HEK293 (cell line): ENCODE results near the gene PATE1.

ENCODE experiments used
- CTCF ChIA-PET: fragments of 350-600 bp; formaldehyde crosslinking; extraction: SDS; loops from one replicate; lab custom pipeline; 2021; ENCODE audit warnings: antibody characterized with exemption; lab: Yijun Ruan, JAX
- POLR2A ChIA-PET: fragments of 300-600 bp; formaldehyde crosslinking; extraction: SDS; loops from one replicate; lab custom pipeline; 2020; ENCODE audit warnings: antibody characterized with exemption, inconsistent platforms; lab: Yijun Ruan, JAX
- H3K27ac ChIP-seq: fragments of 200-500 bp; sonication (Bioruptor generic); 2 replicates; pipeline ENCODE4 v1.5.1; 2014; ENCODE audit warnings: low read depth, low read length, control low read depth, inconsistent platforms; ENCODE audit errors: extremely low read depth
- H3K36me3 ChIP-seq, 2 experiments: fragments of 200-500 bp in 1 of 2; sonication (Bioruptor generic) in 1 of 2; 1 replicate in 1 of 2; 2 replicates in 1 of 2; pipeline ENCODE4 v1.5.1; 2014 to 2017; ENCODE audit warnings: inconsistent platforms in 2 of 2, low read length in 2 of 2; ENCODE audit not compliant: control insufficient read depth in 2 of 2, insufficient read depth in 1 of 2
- H3K4me1 ChIP-seq: fragments of 200-500 bp; sonication (Bioruptor generic); 2 replicates; pipeline ENCODE4 v1.5.1; 2014; ENCODE audit warnings: mild to moderate bottlenecking, low read length, inconsistent platforms; ENCODE audit not compliant: control insufficient read depth, insufficient read depth
- H3K4me3 ChIP-seq: 2 replicates; pipeline ENCODE4 v1.5.1; 2011; ENCODE audit warnings: low read depth, mild to moderate bottlenecking, control low read depth, low read length, moderate library complexity
- H3K9me3 ChIP-seq: fragments of 200-500 bp; sonication (Bioruptor generic); 2 replicates; pipeline ENCODE4 v1.5.1; 2014; ENCODE audit warnings: low read depth, low read length, inconsistent platforms; ENCODE audit not compliant: control insufficient read depth, insufficient read depth
- HOXA7 ChIP-seq: sonication (generic); formaldehyde crosslinking; IDR thresholded peaks from 2 replicates; pipeline ENCODE4 v1.8.1; 2022; ENCODE audit warnings: missing genetic modification reagents, borderline replicate concordance
- INSM2 ChIP-seq: fragments of 450-650 bp; formaldehyde crosslinking; IDR thresholded peaks from 2 replicates; pipeline ENCODE4 v1.5.1; 2016; ENCODE audit warnings: missing biosample characterization, missing genetic modification characterization
- KLF10 ChIP-seq: fragments of 450-650 bp; IDR thresholded peaks from 2 replicates; pipeline ENCODE4 v1.5.1; 2018; ENCODE audit warnings: missing biosample characterization, mild to moderate bottlenecking, missing genetic modification characterization
- RBAK ChIP-seq: fragments of 450-650 bp; formaldehyde crosslinking; IDR thresholded peaks from 2 replicates; pipeline ENCODE4 v1.5.1; 2016; ENCODE audit warnings: missing biosample characterization, missing genetic modification characterization
- SP3 ChIP-seq: fragments of 450-650 bp; formaldehyde crosslinking; IDR thresholded peaks from 2 replicates; pipeline ENCODE4 v1.5.1; 2016; ENCODE audit warnings: missing biosample characterization, missing genetic modification characterization
- ZBTB26 ChIP-seq: fragments of 450-650 bp; formaldehyde crosslinking; optimal IDR thresholded peaks from 2 replicates; pipeline ENCODE3; 2016; ENCODE audit warnings: missing biosample characterization, mild to moderate bottlenecking, missing genetic modification characterization
- ZEB2 ChIP-seq: fragments of 450-650 bp; formaldehyde crosslinking; IDR thresholded peaks from 2 replicates; pipeline ENCODE4 v1.5.1; 2016; ENCODE audit warnings: missing biosample characterization, missing genetic modification characterization
- ZFP3 ChIP-seq: fragments of 450-650 bp; formaldehyde crosslinking; IDR thresholded peaks from 2 replicates; pipeline ENCODE4 v1.5.1; 2016; ENCODE audit warnings: low read depth, missing biosample characterization, missing genetic modification characterization
- ZFP37 ChIP-seq: fragments of 450-650 bp; formaldehyde crosslinking; IDR thresholded peaks from 2 replicates; pipeline ENCODE4 v1.5.1; 2016; ENCODE audit warnings: missing biosample characterization, missing genetic modification characterization
- ZNF112 ChIP-seq: fragments of 450-650 bp; formaldehyde crosslinking; IDR thresholded peaks from 2 replicates; pipeline ENCODE4 v1.5.0; 2017; ENCODE audit warnings: missing biosample characterization, missing genetic modification characterization
- ZNF121 ChIP-seq: fragments of 450-650 bp; formaldehyde crosslinking; IDR thresholded peaks from 2 replicates; pipeline ENCODE4 v1.5.1; 2016; ENCODE audit warnings: missing biosample characterization, missing genetic modification characterization
- ZNF133 ChIP-seq: fragments of 450-650 bp; formaldehyde crosslinking; IDR thresholded peaks from 2 replicates; pipeline ENCODE4 v1.5.1; 2016; ENCODE audit warnings: missing biosample characterization, missing genetic modification characterization
- ZNF148 ChIP-seq: fragments of 450-650 bp; formaldehyde crosslinking; IDR thresholded peaks from 2 replicates; pipeline ENCODE4 v1.5.0; 2017; ENCODE audit warnings: missing biosample characterization, missing genetic modification characterization, borderline replicate concordance
- ZNF155 ChIP-seq: fragments of 450-650 bp; formaldehyde crosslinking; IDR thresholded peaks from 2 replicates; pipeline ENCODE4 v1.5.1; 2016; ENCODE audit warnings: missing biosample characterization, missing genetic modification characterization
- ZNF23 ChIP-seq: fragments of 450-650 bp; formaldehyde crosslinking; IDR thresholded peaks from 2 replicates; pipeline ENCODE4 v1.5.1; 2016; ENCODE audit warnings: missing biosample characterization, missing genetic modification characterization, borderline replicate concordance
- ZNF335 ChIP-seq: fragments of 450-650 bp; formaldehyde crosslinking; conservative IDR thresholded peaks from 2 replicates; pipeline ENCODE4 v1.5.1; 2016; ENCODE audit warnings: missing biosample characterization, missing genetic modification characterization
- ZNF48 ChIP-seq: fragments of 450-650 bp; formaldehyde crosslinking; IDR thresholded peaks from 2 replicates; pipeline ENCODE4 v1.5.1; 2016; ENCODE audit warnings: missing biosample characterization, missing genetic modification characterization
- ZNF510 ChIP-seq: fragments of 450-650 bp; formaldehyde crosslinking; IDR thresholded peaks from 2 replicates; pipeline ENCODE4 v1.5.1; 2018; ENCODE audit warnings: mild to moderate bottlenecking, missing genetic modification characterization, missing biosample characterization; ENCODE audit not compliant: insufficient replicate concordance
- ZNF514 ChIP-seq: fragments of 450-650 bp; formaldehyde crosslinking; IDR thresholded peaks from 2 replicates; pipeline ENCODE4 v1.5.1; 2016; ENCODE audit warnings: missing biosample characterization, missing genetic modification characterization
- ZNF776 ChIP-seq: fragments of 450-650 bp; formaldehyde crosslinking; IDR thresholded peaks from 2 replicates; pipeline ENCODE4 v1.5.0; 2017; ENCODE audit warnings: missing biosample characterization, missing genetic modification characterization, borderline replicate concordance
- ZNF777 ChIP-seq: fragments of 450-650 bp; formaldehyde crosslinking; IDR thresholded peaks from 2 replicates; pipeline ENCODE4 v1.5.1; 2017; ENCODE audit warnings: missing biosample characterization, missing genetic modification characterization, borderline replicate concordance
- ZNF830 ChIP-seq: fragments of 450-650 bp; IDR thresholded peaks from 2 replicates; pipeline ENCODE4 v1.5.0; 2018; ENCODE audit warnings: missing biosample characterization, missing genetic modification characterization, low read depth, mild to moderate bottlenecking, moderate library complexity
- TF ChIP-seq, protein P1 (sequence below): fragments of 450-650 bp; formaldehyde crosslinking; IDR thresholded peaks from 2 replicates; pipeline ENCODE4 v1.5.1; 2016; ENCODE audit warnings: missing biosample characterization, missing genetic modification characterization
- TF ChIP-seq, protein P2 (sequence below): fragments of 450-650 bp; formaldehyde crosslinking; IDR thresholded peaks from 2 replicates; pipeline ENCODE4 v1.5.1; 2016; ENCODE audit warnings: missing biosample characterization, missing genetic modification characterization

Gene PATE1

GRCh38 chr11:125740617-125741016 lies 5.5 kb upstream of the PATE1 start:
- ChIA-PET POLR2A (no interaction called here), CTCF (interaction anchor here (0.6 kb wide), 1 partner anchor 130 kb away, joined by 4 read pairs; no protein-coding TSS in a partner anchor)
- no peaks in the 10 kb centered on the region for H3K9me3 ChIP-seq
- no peak for TF ChIP-seq HOXA7 (CRISPR knock-in tag)
- no peak for TF ChIP-seq ZNF335
- no peak for TF ChIP-seq ZNF121
- no peak for TF ChIP-seq ZNF777 (tag by site-specific recombination)
- no peak overlapping the region for H3K27ac ChIP-seq
- no peak overlapping the region for H3K4me3 ChIP-seq
- H3K4me1 ChIP-seq = no peaks in the 10 kb centered on the region
- H3K36me3 ChIP-seq = no peaks in the 10 kb centered on the region

DNA sequence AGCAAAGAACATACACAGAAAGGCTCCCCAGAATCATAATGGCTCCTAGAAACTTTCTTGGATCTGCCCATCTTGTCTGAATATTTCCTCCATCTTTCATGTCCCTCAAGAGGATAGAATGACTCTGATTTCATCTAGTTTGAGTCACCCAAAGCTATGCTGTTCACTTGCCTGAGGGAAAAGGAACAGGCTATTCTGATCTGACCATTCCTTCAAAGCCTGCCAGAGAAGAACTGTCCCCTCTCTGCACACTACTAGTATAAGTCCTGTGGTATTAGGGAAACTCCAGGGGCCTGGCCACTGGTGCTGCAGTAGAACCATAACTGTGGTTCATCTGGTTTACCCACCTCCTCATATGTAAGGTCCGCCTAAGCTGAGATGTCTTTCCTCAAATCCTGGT lies 2.4 kb upstream of the PATE1 start:
- H3K4me1 ChIP-seq = no peaks in the 10 kb centered on the region
- H3K36me3 ChIP-seq = no peaks in the 10 kb centered on the region
- ChIA-PET POLR2A (no interaction called here), CTCF (no interaction called here)
- no peak overlapping the region for H3K27ac ChIP-seq
- H3K9me3 ChIP-seq = no peaks in the 10 kb centered on the region
- TF ChIP-seq ZFP37 (tag by site-specific recombination) (no peak), ZNF133 (tag by site-specific recombination) (no peak), ZNF514 (tag by site-specific recombination) (no peak), ZEB2 (tag by site-specific recombination) (no peak), ZNF155 (no peak), SP3 (tag by site-specific recombination) (no peak), ZBTB26 (tag by site-specific recombination) (no peak), ZFP3 (no peak), ZNF776 (no peak), ZNF830 (tag by site-specific recombination) (no peak), ZNF510 (tag by site-specific recombination) (no peak), RBAK (tag by site-specific recombination) (no peak)
- TF ChIP-seq, protein P1, sequence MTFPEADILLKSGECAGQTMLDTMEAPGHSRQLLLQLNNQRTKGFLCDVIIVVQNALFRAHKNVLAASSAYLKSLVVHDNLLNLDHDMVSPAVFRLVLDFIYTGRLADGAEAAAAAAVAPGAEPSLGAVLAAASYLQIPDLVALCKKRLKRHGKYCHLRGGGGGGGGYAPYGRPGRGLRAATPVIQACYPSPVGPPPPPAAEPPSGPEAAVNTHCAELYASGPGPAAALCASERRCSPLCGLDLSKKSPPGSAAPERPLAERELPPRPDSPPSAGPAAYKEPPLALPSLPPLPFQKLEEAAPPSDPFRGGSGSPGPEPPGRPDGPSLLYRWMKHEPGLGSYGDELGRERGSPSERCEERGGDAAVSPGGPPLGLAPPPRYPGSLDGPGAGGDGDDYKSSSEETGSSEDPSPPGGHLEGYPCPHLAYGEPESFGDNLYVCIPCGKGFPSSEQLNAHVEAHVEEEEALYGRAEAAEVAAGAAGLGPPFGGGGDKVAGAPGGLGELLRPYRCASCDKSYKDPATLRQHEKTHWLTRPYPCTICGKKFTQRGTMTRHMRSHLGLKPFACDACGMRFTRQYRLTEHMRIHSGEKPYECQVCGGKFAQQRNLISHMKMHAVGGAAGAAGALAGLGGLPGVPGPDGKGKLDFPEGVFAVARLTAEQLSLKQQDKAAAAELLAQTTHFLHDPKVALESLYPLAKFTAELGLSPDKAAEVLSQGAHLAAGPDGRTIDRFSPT = no peak
- TF ChIP-seq, protein P2, sequence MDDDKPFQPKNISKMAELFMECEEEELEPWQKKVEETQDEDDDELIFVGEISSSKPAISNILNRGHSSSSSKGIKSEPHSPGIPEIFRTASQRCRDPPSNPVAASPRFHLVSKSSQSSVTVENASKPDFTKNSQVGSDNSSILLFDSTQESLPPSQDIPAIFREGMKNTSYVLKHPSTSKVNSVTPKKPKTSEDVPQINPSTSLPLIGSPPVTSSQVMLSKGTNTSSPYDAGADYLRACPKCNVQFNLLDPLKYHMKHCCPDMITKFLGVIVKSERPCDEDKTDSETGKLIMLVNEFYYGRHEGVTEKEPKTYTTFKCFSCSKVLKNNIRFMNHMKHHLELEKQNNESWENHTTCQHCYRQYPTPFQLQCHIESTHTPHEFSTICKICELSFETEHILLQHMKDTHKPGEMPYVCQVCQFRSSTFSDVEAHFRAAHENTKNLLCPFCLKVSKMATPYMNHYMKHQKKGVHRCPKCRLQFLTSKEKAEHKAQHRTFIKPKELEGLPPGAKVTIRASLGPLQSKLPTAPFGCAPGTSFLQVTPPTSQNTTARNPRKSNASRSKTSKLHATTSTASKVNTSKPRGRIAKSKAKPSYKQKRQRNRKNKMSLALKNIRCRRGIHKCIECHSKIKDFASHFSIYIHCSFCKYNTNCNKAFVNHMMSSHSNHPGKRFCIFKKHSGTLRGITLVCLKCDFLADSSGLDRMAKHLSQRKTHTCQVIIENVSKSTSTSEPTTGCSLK (tag by site-specific recombination) = no peak
- no peak overlapping the region for H3K4me3 ChIP-seq

DNA sequence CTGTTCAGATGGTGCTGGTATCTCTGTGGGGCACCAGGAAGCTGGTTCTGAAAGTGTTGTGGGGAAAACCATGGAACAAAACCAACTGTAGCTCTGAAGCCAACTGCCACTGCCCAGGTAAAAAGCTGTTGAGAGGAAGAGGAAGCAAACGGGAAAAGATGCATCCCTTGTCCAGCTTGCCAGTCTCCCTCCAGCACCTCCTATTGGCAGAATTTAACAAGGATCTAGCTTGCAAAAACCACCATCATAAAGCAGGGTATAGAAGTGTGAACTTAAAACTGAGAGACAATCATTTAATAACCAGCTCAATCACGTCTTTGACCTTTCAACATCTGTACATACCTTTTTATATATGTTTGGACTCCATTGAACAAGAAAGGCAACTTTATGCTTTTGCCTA lies 4.5 kb downstream of the PATE1 start:
- ChIA-PET CTCF (interaction anchor here (0.5 kb wide), 1 partner anchor 450 kb away, joined by 3 read pairs; no protein-coding TSS in a partner anchor), POLR2A (no interaction called here)
- Histone ChIP-seq H3K27ac (no peak overlapping the region), H3K36me3 (no peaks in the 10 kb centered on the region), H3K4me1 (no peaks in the 10 kb centered on the region), H3K4me3 (no peak overlapping the region), H3K9me3 (no peaks in the 10 kb centered on the region)
- TF ChIP-seq ZNF148 (tag by site-specific recombination) (no peak), INSM2 (no peak), ZNF112 (tag by site-specific recombination) (no peak), ZNF23 (tag by site-specific recombination) (no peak), KLF10 (tag by site-specific recombination) (no peak), ZNF48 (no peak)
